Middle frontal gyrus (tissue), 1 donor: ENCODE measurements around the gene ARHGAP35.

Source experiments
- DNase-seq: peaks from one replicate; pipeline ENCODE4 v3.0.0-alpha.2; 2015; ENCODE audit warnings: low spot score; ENCODE audit errors: extremely low spot score

The ARHGAP35 gene

GRCh38 chr19:46902402-46902766 is 41.6 kb downstream of the ARHGAP35 start:
- no peak for DNase-seq

- DNase-seq: no peak
These were observed 42.7 kb downstream of the ARHGAP35 start for GRCh38 chr19:46903458-46903857.

- DNase-seq: no peak
These were observed 43.6 kb downstream of the ARHGAP35 start for GRCh38 chr19:46904114-46905060.

GRCh38 chr19:46906221-46906620 is 45.4 kb downstream of the ARHGAP35 start:
- DNase-seq: no peak

GRCh38 chr19:46907880-46908279 is 47.1 kb downstream of the ARHGAP35 start:
- no peak for DNase-seq

- DNase-seq: no peak
These were observed 48.6 kb downstream of the ARHGAP35 start for GRCh38 chr19:46909356-46909755.
